ENCODE data around the gene EIF4E3.

- TF ChIP-seq CTCF (conservative IDR thresholded peaks at IDR 0.05; ENCODE audit: low read depth, low read length) (no peak), EZH2 (IDR thresholded peaks at IDR 0.05; ENCODE audit: low read length, unreplicated experiment) (no peak), EZH2phosphoT487 (IDR thresholded peaks at IDR 0.05; ENCODE audit: borderline replicate concordance, low read length) (no peak)
These were observed 21.4 kb downstream of the EIF4E3 start for GRCh38 chr3:71703797-71704196.
